Stimulated activated CD8-positive, alpha-beta memory T cell treated with anti-CD3 and anti-CD28 coated beads, Interleukin-2, amount 100 ng/mL, for 1 hour (primary cell): ENCODE data around the gene HPCAL1.
"Not testable (repeated sequence)": the region's sequence is repeated elsewhere in the genome, so short reads cannot be mapped to it uniquely, and the experiment has no call there.

Experiments used
- DNase-seq, 2 donors: peaks; one replicate each; pipeline ENCODE4 v3.0.0-alpha.2; 2020; ENCODE audit warnings: low read depth in 2 of 2

Gene HPCAL1

GRCh38 chr2:10302479-10303180, at the start of gene HPCAL1:
TSS of gene HPCAL1 (plus strand) at chr2:10302904. CDS start at chr2:10419758, 116,854 bp downstream.
- peak; percentile 59 to 71 for DNase-seq

- DNase-seq: no peak
Observed at GRCh38 chr2:10253596-10254372, 48.9 kb upstream of the HPCAL1 start.

GRCh38 chr2:10254373-10255188, 48.1 kb upstream of the HPCAL1 start:
- no peak for DNase-seq

GRCh38 chr2:10255189-10256030, 47.3 kb upstream of the HPCAL1 start:
- DNase-seq: no peak

GRCh38 chr2:10256031-10256514, 46.6 kb upstream of the HPCAL1 start:
- DNase-seq: no peak

GRCh38 chr2:10256515-10257031, 46.1 kb upstream of the HPCAL1 start:
- no peak for DNase-seq

- no peak for DNase-seq
Observed at GRCh38 chr2:10257036-10257435, 45.7 kb upstream of the HPCAL1 start.

- no peak for DNase-seq
Observed at GRCh38 chr2:10257500-10258147, 45.1 kb upstream of the HPCAL1 start.

GRCh38 chr2:10258326-10258725, 44.4 kb upstream of the HPCAL1 start:
- DNase-seq: no peak

- no peak for DNase-seq
Observed at GRCh38 chr2:10258726-10259125, 44.0 kb upstream of the HPCAL1 start.

- no peak for DNase-seq
Observed at GRCh38 chr2:10260130-10260529, 42.6 kb upstream of the HPCAL1 start.

GRCh38 chr2:10263526-10263925, 39.2 kb upstream of the HPCAL1 start:
- not testable (repeated sequence) for DNase-seq

- DNase-seq: no peak
Observed at GRCh38 chr2:10264506-10265328, 38.0 kb upstream of the HPCAL1 start.

GRCh38 chr2:10265329-10266132, 37.2 kb upstream of the HPCAL1 start:
- no peak for DNase-seq

GRCh38 chr2:10266133-10266620, 36.5 kb upstream of the HPCAL1 start:
- no peak for DNase-seq

GRCh38 chr2:10267036-10267435, 35.7 kb upstream of the HPCAL1 start:
- DNase-seq: no peak

- DNase-seq: no peak
Observed at GRCh38 chr2:10267551-10268465, 34.9 kb upstream of the HPCAL1 start.
